ENCODE data around the gene RPS15A.
"Not testable (repeated sequence)": the region's sequence is repeated elsewhere in the genome, so short reads cannot be mapped to it uniquely, and the experiment has no call there.

The RPS15A gene

DNA sequence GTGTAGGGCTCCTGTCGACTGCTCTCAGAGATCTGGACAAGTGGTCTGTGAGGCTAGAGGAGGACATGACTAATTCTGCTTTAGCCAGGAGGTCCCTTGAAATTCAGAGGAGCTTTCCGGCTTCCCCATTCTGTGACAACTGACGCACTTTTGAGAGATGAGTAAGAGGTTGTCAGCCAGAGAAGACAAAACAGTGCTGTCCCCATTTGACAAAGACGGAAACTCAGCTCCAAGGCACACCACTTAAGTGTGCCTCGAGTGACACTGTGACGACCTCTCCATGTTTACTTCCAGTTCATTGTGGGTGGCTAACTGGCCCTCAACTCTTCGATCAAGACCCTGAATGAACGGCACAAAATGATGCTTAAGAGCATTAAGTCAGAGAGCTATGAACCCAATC lies 47.3 kb downstream of the RPS15A start:
- DNase-seq (ENCODE audit: low spot score), result not testable (repeated sequence)

DNA sequence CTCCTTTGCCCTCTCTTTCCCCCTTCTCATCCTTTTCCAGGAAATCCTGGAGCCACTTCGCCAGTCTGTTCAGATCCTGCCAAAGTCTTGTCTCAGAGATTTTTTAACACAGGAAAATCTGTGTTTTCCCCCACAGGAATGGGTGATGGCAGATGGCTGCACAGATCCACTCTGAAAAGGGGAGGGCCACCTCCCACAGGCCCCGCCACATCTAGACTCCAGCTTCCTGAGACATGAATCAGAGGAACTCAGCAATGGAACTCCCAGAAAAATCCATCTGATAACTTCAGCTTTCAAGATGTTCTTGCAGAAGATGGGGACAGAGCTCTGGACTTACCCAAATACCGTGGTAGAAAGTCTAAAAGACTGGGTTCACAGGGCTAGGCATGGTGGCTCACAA lies 50.1 kb downstream of the RPS15A start:
- DNase-seq (ENCODE audit: low spot score), result not testable (repeated sequence)

- DNase-seq (ENCODE audit: low spot score), result not testable (repeated sequence)
Observed at GRCh38 chr16:18738768-18739167, 51.4 kb downstream of the RPS15A start.

DNA sequence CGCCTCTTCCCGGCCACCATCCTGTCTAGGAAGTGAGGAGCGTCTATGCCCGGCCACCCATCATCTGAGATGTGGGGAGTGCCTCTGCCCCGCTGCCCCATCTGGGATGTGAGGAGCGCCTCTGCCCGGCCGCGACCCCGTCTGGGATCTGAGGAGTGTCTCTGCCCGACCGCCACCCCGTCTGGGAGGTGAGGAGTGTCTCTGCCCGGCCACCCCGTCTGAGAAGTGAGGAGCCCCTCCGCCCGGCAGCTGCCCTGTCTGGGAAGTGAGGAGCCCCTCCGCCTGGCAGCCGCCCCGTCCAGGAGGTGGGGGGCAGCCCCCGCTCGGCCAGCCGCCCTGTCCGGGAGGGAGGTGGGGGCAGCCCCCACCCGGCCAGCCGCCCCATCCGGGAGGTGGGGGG lies 55.9 kb downstream of the RPS15A start:
- DNase-seq (ENCODE audit: low spot score), result not testable (repeated sequence)
